ENCODE results near the gene NTF4. TPM values are rescaled to one million over a fixed set of nuclear protein-coding genes. Genes with fewer than 3 reads are reported as not detected.

NTF4 gene
- total and polyA plus RNA-seq, 8 donors, result 0.09 TPM; not detected in 7

GRCh38 chr19:49014123-49014869, 50.3 kb downstream of the NTF4 start:
- TF ChIP-seq, protein P1, sequence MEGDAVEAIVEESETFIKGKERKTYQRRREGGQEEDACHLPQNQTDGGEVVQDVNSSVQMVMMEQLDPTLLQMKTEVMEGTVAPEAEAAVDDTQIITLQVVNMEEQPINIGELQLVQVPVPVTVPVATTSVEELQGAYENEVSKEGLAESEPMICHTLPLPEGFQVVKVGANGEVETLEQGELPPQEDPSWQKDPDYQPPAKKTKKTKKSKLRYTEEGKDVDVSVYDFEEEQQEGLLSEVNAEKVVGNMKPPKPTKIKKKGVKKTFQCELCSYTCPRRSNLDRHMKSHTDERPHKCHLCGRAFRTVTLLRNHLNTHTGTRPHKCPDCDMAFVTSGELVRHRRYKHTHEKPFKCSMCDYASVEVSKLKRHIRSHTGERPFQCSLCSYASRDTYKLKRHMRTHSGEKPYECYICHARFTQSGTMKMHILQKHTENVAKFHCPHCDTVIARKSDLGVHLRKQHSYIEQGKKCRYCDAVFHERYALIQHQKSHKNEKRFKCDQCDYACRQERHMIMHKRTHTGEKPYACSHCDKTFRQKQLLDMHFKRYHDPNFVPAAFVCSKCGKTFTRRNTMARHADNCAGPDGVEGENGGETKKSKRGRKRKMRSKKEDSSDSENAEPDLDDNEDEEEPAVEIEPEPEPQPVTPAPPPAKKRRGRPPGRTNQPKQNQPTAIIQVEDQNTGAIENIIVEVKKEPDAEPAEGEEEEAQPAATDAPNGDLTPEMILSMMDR (IDR thresholded peaks at IDR 0.05), result no peak
- 92% methylated on average over 32 of the region's 32 CpGs for WGBS, 2 donors
- H3K36me3 ChIP-seq, result peaks cover 0 to 12% (median 0%) of the 10 kb centered on the region in 3 donors

GRCh38 chr19:49011194-49011593, 53.4 kb downstream of the NTF4 start:
- no peak for FAIRE-seq

More at GRCh38 chr19:49014123-49014869, 50.3 kb downstream of the NTF4 start:
- FAIRE-seq (no peak), ATAC-seq (no peak), DNase-seq (no peak)
- peaks cover 0 to 9% (median 3%) of the 10 kb centered on the region in 3 donors for H3K4me1 ChIP-seq
- intact Hi-C loops (cut with DNase I), result no loop called here
- no peaks in the 10 kb centered on the region for H3K27me3 ChIP-seq
- no peaks in the 10 kb centered on the region for H3K9me3 ChIP-seq
- no peak overlapping the region for H3K27ac ChIP-seq
- no peak overlapping the region for H3K4me3 ChIP-seq

More at GRCh38 chr19:49011194-49011593, 53.4 kb downstream of the NTF4 start:
- H3K9me3 ChIP-seq, result no peaks in the 10 kb centered on the region
- H3K27ac ChIP-seq, result no peak overlapping the region
- H3K4me3 ChIP-seq, result no peak overlapping the region
- WGBS, 2 donors, result 87 to 93% methylated on average over 17 of the region's 17 CpGs
- peaks cover 0 to 13% (median 0%) of the 10 kb centered on the region in 3 donors for H3K36me3 ChIP-seq
- intact Hi-C loops (cut with DNase I), result no loop called here
- ATAC-seq, result no peak
- no peak for DNase-seq
- no peaks in the 10 kb centered on the region for H3K27me3 ChIP-seq
- TF ChIP-seq, protein P1 (IDR thresholded peaks at IDR 0.05), result no peak
- H3K4me1 ChIP-seq, result no peaks in the 10 kb centered on the region

Other genes starting within 250 kb of the NTF4 start
- gene HSD17B14, start 228.3 kb downstream of the NTF4 start, total RNA-seq, result 1 to 10 TPM in 4 of 6 donors, under 1 TPM in 2; 0.69 to 4.0 (median 1.7) TPM
- gene HSD17B14, start 228.3 kb downstream of the NTF4 start, polyA plus RNA-seq, result 10 to 100 TPM in 1 of 2 donors, 1 to 10 TPM in 1; 8.5 to 25.4 TPM
- 10 to 100 TPM in 2 of 6 donors, 1 to 10 TPM in 4; 5.9 to 19.7 (median 8.7) TPM for gene PLEKHA4, start 196.2 kb downstream of the NTF4 start, total RNA-seq
- gene PLEKHA4, start 196.2 kb downstream of the NTF4 start, polyA plus RNA-seq, result 10 to 100 TPM; 18.2 to 28.3 TPM
- 10 to 100 TPM in 5 of 6 donors, 1 to 10 TPM in 1; 8.1 to 20.6 (median 12.4) TPM for gene PPP1R15A, start 192.4 kb downstream of the NTF4 start, total RNA-seq
- 10 to 100 TPM; 28.2 to 53.2 TPM for gene PPP1R15A, start 192.4 kb downstream of the NTF4 start, polyA plus RNA-seq
- under 1 TPM in 1 of 6 donors, not detected in 5; 0.35 TPM for gene TULP2, start 166.1 kb downstream of the NTF4 start, total RNA-seq
- not detected for gene TULP2, start 166.1 kb downstream of the NTF4 start, polyA plus RNA-seq
- 100 to 1,000 TPM in 2 of 6 donors, 10 to 100 TPM in 4; 60.9 to 136 (median 79.8) TPM for gene NUCB1, start 164.5 kb downstream of the NTF4 start, total RNA-seq
- gene NUCB1, start 164.5 kb downstream of the NTF4 start, polyA plus RNA-seq, result 100 to 1,000 TPM; 103 to 118 TPM
- gene DHDH, start 131.1 kb downstream of the NTF4 start, total RNA-seq, result under 1 TPM in 1 of 6 donors, not detected in 5; 0.28 TPM
- 1 to 10 TPM in 1 of 2 donors, under 1 TPM in 1; 0.30 to 1.0 TPM for gene DHDH, start 131.1 kb downstream of the NTF4 start, polyA plus RNA-seq
- gene BAX, start 109.9 kb downstream of the NTF4 start, total RNA-seq, result 10 to 100 TPM; 20.3 to 41.5 (median 28.0) TPM
- 10 to 100 TPM; 43.5 to 48.1 TPM for gene BAX, start 109.9 kb downstream of the NTF4 start, polyA plus RNA-seq
- 1,000 to 10,000 TPM in 1 of 6 donors, 100 to 1,000 TPM in 5; 394 to 1,427 (median 690) TPM for gene FTL, start 99.5 kb downstream of the NTF4 start, total RNA-seq
- gene FTL, start 99.5 kb downstream of the NTF4 start, polyA plus RNA-seq, result 1,000 to 10,000 TPM; 1,427 to 1,473 TPM
- 10 to 100 TPM in 4 of 6 donors, 1 to 10 TPM in 2; 7.3 to 14.6 (median 12.2) TPM for gene GYS1, start 71.5 kb downstream of the NTF4 start, total RNA-seq
- 10 to 100 TPM; 14.5 to 18.2 TPM for gene GYS1, start 71.5 kb downstream of the NTF4 start, polyA plus RNA-seq
- 10 to 100 TPM; 17.0 to 38.0 (median 29.1) TPM for gene RUVBL2, start 70.9 kb downstream of the NTF4 start, total RNA-seq
- 10 to 100 TPM; 43.9 to 44.9 TPM for gene RUVBL2, start 70.9 kb downstream of the NTF4 start, polyA plus RNA-seq
- gene LHB, start 47.7 kb downstream of the NTF4 start, total RNA-seq, result 1 to 10 TPM in 5 of 6 donors, under 1 TPM in 1; 0.98 to 6.6 (median 3.5) TPM
- gene LHB, start 47.7 kb downstream of the NTF4 start, polyA plus RNA-seq, result 10 to 100 TPM; 30.1 to 54.4 TPM
- not detected for gene CGB3, start 40.5 kb downstream of the NTF4 start, total RNA-seq
- gene CGB3, start 40.5 kb downstream of the NTF4 start, polyA plus RNA-seq, result not detected
- gene CGB2, start 32.9 kb downstream of the NTF4 start, total RNA-seq, result not detected
- gene CGB2, start 32.9 kb downstream of the NTF4 start, polyA plus RNA-seq, result not detected
- not detected for gene CGB1, start 27.9 kb downstream of the NTF4 start, total RNA-seq
- not detected for gene CGB1, start 27.9 kb downstream of the NTF4 start, polyA plus RNA-seq
- not detected for gene CGB5, start 21.0 kb downstream of the NTF4 start, total RNA-seq
- not detected for gene CGB5, start 21.0 kb downstream of the NTF4 start, polyA plus RNA-seq
- not detected for gene CGB8, start 15.7 kb downstream of the NTF4 start, total RNA-seq
- gene CGB8, start 15.7 kb downstream of the NTF4 start, polyA plus RNA-seq, result not detected
- not detected for gene CGB7, start 7.1 kb downstream of the NTF4 start, total RNA-seq
- gene CGB7, start 7.1 kb downstream of the NTF4 start, polyA plus RNA-seq, result under 1 TPM in 1 of 2 donors, not detected in 1; 0.38 TPM
- gene KCNA7, start 7.9 kb upstream of the NTF4 start, total RNA-seq, result not detected
- not detected for gene KCNA7, start 7.9 kb upstream of the NTF4 start, polyA plus RNA-seq
- 100 to 1,000 TPM in 5 of 6 donors, 10 to 100 TPM in 1; 87.9 to 205 (median 136) TPM for gene SNRNP70, start 20.6 kb upstream of the NTF4 start, total RNA-seq
- gene SNRNP70, start 20.6 kb upstream of the NTF4 start, polyA plus RNA-seq, result 100 to 1,000 TPM; 799 to 883 TPM
- 1 to 10 TPM; 4.7 to 6.5 (median 4.9) TPM for gene LIN7B, start 49.6 kb upstream of the NTF4 start, total RNA-seq
- gene LIN7B, start 49.6 kb upstream of the NTF4 start, polyA plus RNA-seq, result 10 to 100 TPM; 19.1 to 20.7 TPM
- 1 to 10 TPM; 1.4 to 2.1 (median 1.6) TPM for gene C19orf73, start 54.3 kb upstream of the NTF4 start, total RNA-seq
- 1 to 10 TPM; 4.9 to 9.8 TPM for gene C19orf73, start 54.3 kb upstream of the NTF4 start, polyA plus RNA-seq
- gene PPFIA3, start 54.7 kb upstream of the NTF4 start, total RNA-seq, result 1 to 10 TPM; 4.1 to 8.0 (median 6.0) TPM
- gene PPFIA3, start 54.7 kb upstream of the NTF4 start, polyA plus RNA-seq, result 10 to 100 TPM; 27.4 to 39.7 TPM
- gene HRC, start 90.6 kb upstream of the NTF4 start, total RNA-seq, result under 1 TPM in 5 of 6 donors, not detected in 1; 0.09 to 0.79 (median 0.25) TPM
- gene HRC, start 90.6 kb upstream of the NTF4 start, polyA plus RNA-seq, result under 1 TPM; 0.53 to 0.61 TPM
- gene TRPM4, start 93.0 kb upstream of the NTF4 start, total RNA-seq, result 10 to 100 TPM; 11.8 to 29.7 (median 15.2) TPM
- 10 to 100 TPM; 19.2 to 47.1 TPM for gene TRPM4, start 93.0 kb upstream of the NTF4 start, polyA plus RNA-seq